G401 (cell line): ENCODE measurements around the gene ARHGEF28. TPM values are rescaled to one million over a fixed set of nuclear protein-coding genes. Genes with fewer than 3 reads are reported as not detected.

Experiments used
- DNase-seq: peaks from one replicate; pipeline ENCODE4 v3.0.0-alpha.2; 2015; ENCODE audit warnings: low spot score
- in situ Hi-C: cut with HindIII; loops from 2 replicates; pipeline ENCODE4 v1.10.0; 2016; ENCODE audit warnings: low sequenced_read_pairs, mixed read lengths
- total RNA-seq: library from RNA; depleted of rRNA; stranded (reverse); fragments of >200 nt; shearing (Covaris generic); gene quantifications from 2 replicates; pipeline ENCODE4 v1.2.3, GENCODE V29; 2014

The ARHGEF28 gene
- total RNA-seq, 1 experiment from 2014 or later, result 0.03 TPM

GRCh38 chr5:73957397-73958001 lies 331.5 kb downstream of the ARHGEF28 start:
- in situ Hi-C loops, result no loop called here

GRCh38 chr5:73958037-73958436 lies 332.0 kb downstream of the ARHGEF28 start:
- in situ Hi-C loops, result no loop called here
- no peak for DNase-seq

More at GRCh38 chr5:73957397-73958001, 331.5 kb downstream of the ARHGEF28 start:
- DNase-seq, result no peak

- in situ Hi-C loops, result no loop called here
- no peak for DNase-seq
These were observed 334.0 kb downstream of the ARHGEF28 start for GRCh38 chr5:73960023-73960422.

- DNase-seq, result no peak
- in situ Hi-C loops, result no loop called here
These were observed 334.4 kb downstream of the ARHGEF28 start for GRCh38 chr5:73960426-73960825.

GRCh38 chr5:73962801-73963425 lies 336.9 kb downstream of the ARHGEF28 start:
- in situ Hi-C loops, result no loop called here
- DNase-seq, result no peak

- DNase-seq, result no peak
- in situ Hi-C loops, result no loop called here
These were observed 338.4 kb downstream of the ARHGEF28 start for GRCh38 chr5:73964352-73964865.

- no peak for DNase-seq
- in situ Hi-C loops, result no loop called here
These were observed 340.5 kb downstream of the ARHGEF28 start for GRCh38 chr5:73966451-73966850.

- DNase-seq, result no peak
- in situ Hi-C loops, result no loop called here
These were observed 341.4 kb downstream of the ARHGEF28 start for GRCh38 chr5:73967347-73967746.

GRCh38 chr5:73968246-73968645 lies 342.2 kb downstream of the ARHGEF28 start:
- DNase-seq, result no peak
- in situ Hi-C loops, result no loop called here

- in situ Hi-C loops, result no loop called here
- DNase-seq, result no peak
These were observed 342.7 kb downstream of the ARHGEF28 start for GRCh38 chr5:73968729-73969128.

GRCh38 chr5:73969195-73970036 lies 343.4 kb downstream of the ARHGEF28 start:
- no peak for DNase-seq
- in situ Hi-C loops, result no loop called here

GRCh38 chr5:73971326-73971725 lies 345.3 kb downstream of the ARHGEF28 start:
- no peak for DNase-seq
- in situ Hi-C loops, result no loop called here

- in situ Hi-C loops, result no loop called here
- no peak for DNase-seq
These were observed 347.1 kb downstream of the ARHGEF28 start for GRCh38 chr5:73973135-73973534.

- no peak for DNase-seq
- in situ Hi-C loops, result no loop called here
These were observed 348.9 kb downstream of the ARHGEF28 start for GRCh38 chr5:73974871-73975360.

GRCh38 chr5:73975845-73976244 lies 349.8 kb downstream of the ARHGEF28 start:
- no peak for DNase-seq
- in situ Hi-C loops, result no loop called here

GRCh38 chr5:73977146-73977545 lies 351.1 kb downstream of the ARHGEF28 start:
- DNase-seq, result no peak
- in situ Hi-C loops, result no loop called here

GRCh38 chr5:73979321-73979720 lies 353.3 kb downstream of the ARHGEF28 start:
- DNase-seq, result no peak
- in situ Hi-C loops, result no loop called here

- no peak for DNase-seq
- in situ Hi-C loops, result no loop called here
These were observed 355.7 kb downstream of the ARHGEF28 start for GRCh38 chr5:73981704-73982103.

GRCh38 chr5:73983644-73984043 lies 357.6 kb downstream of the ARHGEF28 start:
- in situ Hi-C loops, result no loop called here
- DNase-seq, result no peak

- in situ Hi-C loops, result no loop called here
- no peak for DNase-seq
These were observed 359.1 kb downstream of the ARHGEF28 start for GRCh38 chr5:73985145-73985544.
